Measurements from ENCODE around the gene PCCA.

GRCh38 chr13:100506154-100506553 lies 417.3 kb downstream of the PCCA start:
- TF ChIP-seq CTCF (IDR thresholded peaks at IDR 0.05; ENCODE audit: low read length): no peak
- no peak for TF ChIP-seq EZH2 (IDR thresholded peaks at IDR 0.05; ENCODE audit: borderline replicate concordance, low read length)

Measured in OCI-LY1 (cell line).